Measurements from ENCODE around the gene MT1G.

DNA sequence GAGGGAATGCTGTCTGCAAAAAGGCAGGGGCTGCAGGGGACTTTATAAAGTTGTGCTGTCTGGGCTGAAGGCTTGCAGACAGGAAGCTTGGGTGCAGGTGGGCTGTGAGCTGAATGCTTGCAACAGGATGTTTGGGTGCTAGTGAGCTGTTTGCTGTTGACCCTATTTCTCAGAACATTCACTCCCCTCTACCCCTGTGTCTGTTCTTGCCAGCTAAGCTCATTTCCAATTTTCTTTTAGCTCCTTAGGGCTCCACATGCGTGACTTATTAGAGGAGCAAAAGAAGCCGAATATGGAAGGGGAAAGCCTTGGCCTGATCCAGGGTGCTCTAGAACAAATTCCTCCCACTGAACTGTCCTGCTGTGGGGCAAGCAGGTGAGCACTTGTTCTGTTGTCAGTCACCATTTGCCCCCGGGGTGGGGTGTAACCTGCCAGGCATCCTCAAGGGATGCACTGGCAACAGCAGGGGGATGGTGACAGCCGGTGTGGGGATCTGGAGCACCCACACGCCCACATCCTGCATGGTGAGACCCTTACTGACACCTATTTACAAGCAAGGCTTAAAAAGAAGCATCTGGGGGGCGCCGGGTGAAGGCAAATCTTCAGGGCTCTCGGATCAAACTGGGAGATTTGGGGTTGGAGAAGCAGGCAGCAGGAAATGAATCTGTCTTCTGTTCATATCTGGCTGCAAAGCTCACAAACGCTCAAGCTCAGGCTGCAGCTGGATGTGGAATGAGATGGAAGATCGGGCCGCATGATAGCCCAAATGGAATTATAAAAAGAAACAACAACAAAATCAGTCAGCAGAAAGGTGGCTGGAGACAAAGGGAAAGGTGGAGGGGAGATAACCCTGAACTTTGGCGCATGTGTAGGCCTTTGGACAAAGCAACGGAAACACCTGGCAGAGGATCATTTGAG, 40.9 kb upstream of the MT1G start:
- TF ChIP-seq POLR2AphosphoS5 (IDR thresholded peaks at IDR 0.05; ENCODE audit: low read depth) (no peak), SPI1 (IDR thresholded peaks at IDR 0.05; ENCODE audit: borderline replicate concordance, low read depth) (no peak), GABPA (IDR thresholded peaks at IDR 0.05; ENCODE audit: low read depth) (no peak)
- TF ChIP-seq, protein P1, sequence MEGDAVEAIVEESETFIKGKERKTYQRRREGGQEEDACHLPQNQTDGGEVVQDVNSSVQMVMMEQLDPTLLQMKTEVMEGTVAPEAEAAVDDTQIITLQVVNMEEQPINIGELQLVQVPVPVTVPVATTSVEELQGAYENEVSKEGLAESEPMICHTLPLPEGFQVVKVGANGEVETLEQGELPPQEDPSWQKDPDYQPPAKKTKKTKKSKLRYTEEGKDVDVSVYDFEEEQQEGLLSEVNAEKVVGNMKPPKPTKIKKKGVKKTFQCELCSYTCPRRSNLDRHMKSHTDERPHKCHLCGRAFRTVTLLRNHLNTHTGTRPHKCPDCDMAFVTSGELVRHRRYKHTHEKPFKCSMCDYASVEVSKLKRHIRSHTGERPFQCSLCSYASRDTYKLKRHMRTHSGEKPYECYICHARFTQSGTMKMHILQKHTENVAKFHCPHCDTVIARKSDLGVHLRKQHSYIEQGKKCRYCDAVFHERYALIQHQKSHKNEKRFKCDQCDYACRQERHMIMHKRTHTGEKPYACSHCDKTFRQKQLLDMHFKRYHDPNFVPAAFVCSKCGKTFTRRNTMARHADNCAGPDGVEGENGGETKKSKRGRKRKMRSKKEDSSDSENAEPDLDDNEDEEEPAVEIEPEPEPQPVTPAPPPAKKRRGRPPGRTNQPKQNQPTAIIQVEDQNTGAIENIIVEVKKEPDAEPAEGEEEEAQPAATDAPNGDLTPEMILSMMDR (IDR thresholded peaks at IDR 0.05; ENCODE audit: insufficient read depth, low read length): no peak
- TF ChIP-seq, protein P2, sequence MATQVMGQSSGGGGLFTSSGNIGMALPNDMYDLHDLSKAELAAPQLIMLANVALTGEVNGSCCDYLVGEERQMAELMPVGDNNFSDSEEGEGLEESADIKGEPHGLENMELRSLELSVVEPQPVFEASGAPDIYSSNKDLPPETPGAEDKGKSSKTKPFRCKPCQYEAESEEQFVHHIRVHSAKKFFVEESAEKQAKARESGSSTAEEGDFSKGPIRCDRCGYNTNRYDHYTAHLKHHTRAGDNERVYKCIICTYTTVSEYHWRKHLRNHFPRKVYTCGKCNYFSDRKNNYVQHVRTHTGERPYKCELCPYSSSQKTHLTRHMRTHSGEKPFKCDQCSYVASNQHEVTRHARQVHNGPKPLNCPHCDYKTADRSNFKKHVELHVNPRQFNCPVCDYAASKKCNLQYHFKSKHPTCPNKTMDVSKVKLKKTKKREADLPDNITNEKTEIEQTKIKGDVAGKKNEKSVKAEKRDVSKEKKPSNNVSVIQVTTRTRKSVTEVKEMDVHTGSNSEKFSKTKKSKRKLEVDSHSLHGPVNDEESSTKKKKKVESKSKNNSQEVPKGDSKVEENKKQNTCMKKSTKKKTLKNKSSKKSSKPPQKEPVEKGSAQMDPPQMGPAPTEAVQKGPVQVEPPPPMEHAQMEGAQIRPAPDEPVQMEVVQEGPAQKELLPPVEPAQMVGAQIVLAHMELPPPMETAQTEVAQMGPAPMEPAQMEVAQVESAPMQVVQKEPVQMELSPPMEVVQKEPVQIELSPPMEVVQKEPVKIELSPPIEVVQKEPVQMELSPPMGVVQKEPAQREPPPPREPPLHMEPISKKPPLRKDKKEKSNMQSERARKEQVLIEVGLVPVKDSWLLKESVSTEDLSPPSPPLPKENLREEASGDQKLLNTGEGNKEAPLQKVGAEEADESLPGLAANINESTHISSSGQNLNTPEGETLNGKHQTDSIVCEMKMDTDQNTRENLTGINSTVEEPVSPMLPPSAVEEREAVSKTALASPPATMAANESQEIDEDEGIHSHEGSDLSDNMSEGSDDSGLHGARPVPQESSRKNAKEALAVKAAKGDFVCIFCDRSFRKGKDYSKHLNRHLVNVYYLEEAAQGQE (IDR thresholded peaks at IDR 0.05; ENCODE audit: insufficient replicate concordance, low read depth): no peak

Measured in HL-60 (cell line).